HepG2 (cell line): Measurements from ENCODE around the gene ABHD2. TPM values are rescaled to one million over a fixed set of nuclear protein-coding genes. Genes with fewer than 3 reads are reported as not detected.
A peak's percentile ranks its signal among the peaks of the same experiment; 100 is the strongest.

Experiments
- CENPT ChIP-seq: sonication (generic); formaldehyde crosslinking; IDR thresholded peaks from 2 replicates; pipeline ENCODE4 v1.8.0; 2022; ENCODE audit warnings: low read depth, mild to moderate bottlenecking, moderate library complexity, missing genetic modification reagents
- KIAA2018 ChIP-seq: sonication (generic); formaldehyde crosslinking; IDR thresholded peaks from 2 replicates; pipeline ENCODE4 v1.5.0; 2020; ENCODE audit warnings: mild to moderate bottlenecking, missing genetic modification reagents, borderline replicate concordance
- NFIC ChIP-seq: IDR thresholded peaks from 2 replicates; pipeline ENCODE4 v1.6.1; 2012; ENCODE audit warnings: mild to moderate bottlenecking, low read length, inconsistent platforms
- PRPF4 ChIP-seq: fragments of 200-400 bp; formaldehyde crosslinking; IDR thresholded peaks from 2 replicates; pipeline ENCODE4 v1.6.1; 2016; ENCODE audit warnings: low read length, low read depth; ENCODE audit not compliant: poor library complexity, severe bottlenecking
- SNAPC2 ChIP-seq: sonication (generic); formaldehyde crosslinking; IDR thresholded peaks from 2 replicates; pipeline ENCODE4 v1.8.1; 2022; ENCODE audit warnings: mild to moderate bottlenecking, missing genetic modification reagents
- SRSF9 ChIP-seq: fragments of 200-400 bp; formaldehyde crosslinking; IDR thresholded peaks from 2 replicates; pipeline ENCODE4 v1.6.1; 2018; ENCODE audit warnings: borderline replicate concordance, mild to moderate bottlenecking, low read depth, low read length; ENCODE audit not compliant: insufficient read depth, poor library complexity, severe bottlenecking
- TCF12 ChIP-seq, 2 experiments: fragments of 450-650 bp in 1 of 2; sonication (generic) in 1 of 2; formaldehyde crosslinking in 1 of 2; IDR thresholded peaks; 2 replicates each; pipeline versions ENCODE4 v1.6.1 to v1.8.0; 2017 to 2022; ENCODE audit warnings: antibody characterized with exemption in 1 of 2, mild to moderate bottlenecking in 1 of 2, missing genetic modification reagents in 1 of 2, moderate library complexity in 1 of 2
- ZBTB21 ChIP-seq: sonication (generic); formaldehyde crosslinking; IDR thresholded peaks from 2 replicates; pipeline ENCODE4 v1.4.0; 2020; ENCODE audit warnings: missing genetic modification reagents
- ZBTB34 ChIP-seq: sonication (generic); formaldehyde crosslinking; IDR thresholded peaks from 2 replicates; pipeline ENCODE4 v1.8.0; 2022; ENCODE audit warnings: mild to moderate bottlenecking, missing genetic modification reagents
- ZNF224 ChIP-seq: sonication (generic); formaldehyde crosslinking; IDR thresholded peaks from 2 replicates; pipeline ENCODE4 v1.5.0; 2020; ENCODE audit warnings: mild to moderate bottlenecking, missing genetic modification reagents
- ZNF232 ChIP-seq: sonication (generic); formaldehyde crosslinking; IDR thresholded peaks from 2 replicates; pipeline ENCODE4 v1.4.0; 2020; ENCODE audit warnings: missing genetic modification reagents, borderline replicate concordance
- ZNF569 ChIP-seq: sonication (generic); formaldehyde crosslinking; IDR thresholded peaks from 2 replicates; pipeline ENCODE4 v1.5.0; 2020; ENCODE audit warnings: mild to moderate bottlenecking, missing genetic modification reagents, moderate library complexity, borderline replicate concordance
- ZNF670 ChIP-seq: sonication (generic); formaldehyde crosslinking; IDR thresholded peaks from 2 replicates; pipeline ENCODE4 v1.8.0; 2022; ENCODE audit warnings: mild to moderate bottlenecking, missing genetic modification reagents, borderline replicate concordance
- ZNF75D ChIP-seq: sonication (generic); formaldehyde crosslinking; IDR thresholded peaks from 2 replicates; pipeline ENCODE4 v1.8.1; 2023; ENCODE audit warnings: missing genetic modification reagents, mild to moderate bottlenecking, borderline replicate concordance
- ZXDC ChIP-seq: sonication (generic); formaldehyde crosslinking; IDR thresholded peaks from 2 replicates; pipeline ENCODE4 v1.5.0; 2020; ENCODE audit warnings: mild to moderate bottlenecking, missing genetic modification reagents
- polyA plus RNA-seq, 8 experiments: library from polyadenylated mRNA; depleted of rRNA in 3 of 8; stranded (reverse) in 7 of 8; unstranded in 1 of 8; fragments of >200 nt; fragmentation: Illumina TruSeq in 4 of 8; extraction: Trizol in 4 of 8; gene quantifications; 2 replicates each; pipeline versions ENCODE4 v1.2.1 to v1.2.3, GENCODE V29; 2011 to 2016; ENCODE audit warnings: low read depth in 4 of 8, missing spikeins in 1 of 8, mixed read lengths in 1 of 8; ENCODE audit not compliant: insufficient read depth in 1 of 8
- total RNA-seq, 5 experiments: library from RNA; depleted of rRNA; stranded (reverse); fragments of >200 nt; fragmentation: Illumina TruSeq; extraction: Trizol; gene quantifications; 2 replicates each; pipeline ENCODE4 v1.2.3, GENCODE V29; 2016; ENCODE audit warnings: low read depth in 1 of 5

Gene ABHD2
- total and polyA plus RNA-seq, 2 of the 13 experiments (the other 11 are each of a cell fraction or from before 2014, with no cell fraction given) = 14.8 to 22.4 TPM

- TF ChIP-seq KIAA2018 (CRISPR knock-in tag) = no peak
- no peak for TF ChIP-seq ZNF670
- TF ChIP-seq NFIC = peak; percentile 51; the same call in 1 of the 2 replicates
- TF ChIP-seq SNAPC2 (CRISPR knock-in tag) = no peak
- TF ChIP-seq CENPT (CRISPR knock-in tag) = no peak
- no peak for TF ChIP-seq ZNF232 (CRISPR knock-in tag)
- TF ChIP-seq ZBTB34 (CRISPR knock-in tag) = no peak
- no peak for TF ChIP-seq SRSF9
- no peak for TF ChIP-seq PRPF4
- no peak for TF ChIP-seq ZNF224
- no peak for TF ChIP-seq TCF12 (IDR thresholded peaks at IDR 0.05)
- TF ChIP-seq TCF12 (CRISPR knock-in tag; IDR thresholded peaks at IDR 0.05) = no peak
- no peak for TF ChIP-seq ZNF569 (CRISPR knock-in tag)
- TF ChIP-seq ZBTB21 = no peak
- no peak for TF ChIP-seq ZNF75D (CRISPR knock-in tag)
- TF ChIP-seq ZXDC (CRISPR knock-in tag) = no peak
Observed at GRCh38 chr15:89121414-89121813, 33.2 kb downstream of the ABHD2 start (continued).
